ENCODE measurements around the gene PPP1R9A.

PPP1R9A gene

GRCh38 chr7:95110707-95111106 is 203.3 kb downstream of the PPP1R9A start:
- H3K4me3 ChIP-seq (ENCODE audit: low read depth, low read length), result no peak overlapping the region
- peak; percentile 72 for DNase-seq (ENCODE audit: low read depth)
- TF ChIP-seq, protein P1, sequence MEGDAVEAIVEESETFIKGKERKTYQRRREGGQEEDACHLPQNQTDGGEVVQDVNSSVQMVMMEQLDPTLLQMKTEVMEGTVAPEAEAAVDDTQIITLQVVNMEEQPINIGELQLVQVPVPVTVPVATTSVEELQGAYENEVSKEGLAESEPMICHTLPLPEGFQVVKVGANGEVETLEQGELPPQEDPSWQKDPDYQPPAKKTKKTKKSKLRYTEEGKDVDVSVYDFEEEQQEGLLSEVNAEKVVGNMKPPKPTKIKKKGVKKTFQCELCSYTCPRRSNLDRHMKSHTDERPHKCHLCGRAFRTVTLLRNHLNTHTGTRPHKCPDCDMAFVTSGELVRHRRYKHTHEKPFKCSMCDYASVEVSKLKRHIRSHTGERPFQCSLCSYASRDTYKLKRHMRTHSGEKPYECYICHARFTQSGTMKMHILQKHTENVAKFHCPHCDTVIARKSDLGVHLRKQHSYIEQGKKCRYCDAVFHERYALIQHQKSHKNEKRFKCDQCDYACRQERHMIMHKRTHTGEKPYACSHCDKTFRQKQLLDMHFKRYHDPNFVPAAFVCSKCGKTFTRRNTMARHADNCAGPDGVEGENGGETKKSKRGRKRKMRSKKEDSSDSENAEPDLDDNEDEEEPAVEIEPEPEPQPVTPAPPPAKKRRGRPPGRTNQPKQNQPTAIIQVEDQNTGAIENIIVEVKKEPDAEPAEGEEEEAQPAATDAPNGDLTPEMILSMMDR (IDR thresholded peaks at IDR 0.05; ENCODE audit: control insufficient read depth, extremely low read depth, insufficient read depth), result no peak

DNA sequence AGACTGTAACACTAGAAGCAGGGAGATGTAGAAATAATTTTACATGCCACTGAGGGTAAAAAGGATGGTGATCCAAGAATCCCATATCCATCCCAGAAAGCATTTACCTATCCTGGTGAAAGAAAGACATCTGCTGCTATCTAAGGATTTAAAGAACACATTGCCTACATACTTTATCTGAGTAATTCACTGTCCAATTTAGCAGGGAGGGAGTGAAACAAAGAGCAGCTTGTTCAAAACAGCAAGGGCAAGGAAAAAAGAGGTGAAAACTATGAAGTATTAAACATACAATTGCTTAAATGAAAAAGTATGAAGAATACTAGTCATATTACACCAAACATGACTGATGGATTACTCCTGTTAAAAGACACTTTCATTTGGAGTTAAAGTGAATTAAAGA is 206.2 kb downstream of the PPP1R9A start:
- TF ChIP-seq, protein P1 (IDR thresholded peaks at IDR 0.05; ENCODE audit: control insufficient read depth, extremely low read depth, insufficient read depth), result no peak
- no peak for DNase-seq (ENCODE audit: low read depth)
- H3K4me3 ChIP-seq (ENCODE audit: low read depth, low read length), result no peak overlapping the region

- no peak for DNase-seq (ENCODE audit: low read depth)
- TF ChIP-seq, protein P1 (IDR thresholded peaks at IDR 0.05; ENCODE audit: control insufficient read depth, extremely low read depth, insufficient read depth), result no peak
- no peak overlapping the region for H3K4me3 ChIP-seq (ENCODE audit: low read depth, low read length)
Observed at GRCh38 chr7:95126053-95126709, 218.8 kb downstream of the PPP1R9A start.

GRCh38 chr7:95132500-95132899 is 225.1 kb downstream of the PPP1R9A start:
- H3K4me3 ChIP-seq (ENCODE audit: low read depth, low read length), result no peak overlapping the region
- TF ChIP-seq, protein P1 (IDR thresholded peaks at IDR 0.05; ENCODE audit: control insufficient read depth, extremely low read depth, insufficient read depth), result no peak
- DNase-seq (ENCODE audit: low read depth), result no peak

DNA sequence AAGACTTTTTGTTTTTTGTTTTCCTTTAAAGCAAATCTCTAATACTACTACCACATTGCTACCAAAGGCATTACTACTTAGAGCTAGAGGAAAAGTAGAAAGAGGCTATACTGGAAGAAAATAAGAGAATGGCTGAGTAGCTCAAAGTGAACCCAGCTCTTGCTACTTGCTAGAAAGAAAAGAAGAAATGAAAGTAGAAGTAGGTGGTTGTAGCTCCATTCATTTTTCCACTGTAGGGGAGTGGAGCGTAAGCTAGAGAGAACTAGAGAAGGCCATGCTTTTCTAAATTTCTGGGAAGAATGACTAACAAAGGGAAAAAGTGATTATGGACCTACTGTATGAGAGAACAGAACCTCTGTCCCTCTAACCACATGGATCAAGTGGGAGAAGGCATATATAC is 232.5 kb downstream of the PPP1R9A start:
- H3K4me3 ChIP-seq (ENCODE audit: low read depth, low read length), result no peak overlapping the region
- TF ChIP-seq, protein P1 (IDR thresholded peaks at IDR 0.05; ENCODE audit: control insufficient read depth, extremely low read depth, insufficient read depth), result no peak
- no peak for DNase-seq (ENCODE audit: low read depth)

GRCh38 chr7:95141755-95142154 is 234.4 kb downstream of the PPP1R9A start:
- no peak for DNase-seq (ENCODE audit: low read depth)
- H3K4me3 ChIP-seq (ENCODE audit: low read depth, low read length), result no peak overlapping the region
- TF ChIP-seq, protein P1 (IDR thresholded peaks at IDR 0.05; ENCODE audit: control insufficient read depth, extremely low read depth, insufficient read depth), result no peak

DNA sequence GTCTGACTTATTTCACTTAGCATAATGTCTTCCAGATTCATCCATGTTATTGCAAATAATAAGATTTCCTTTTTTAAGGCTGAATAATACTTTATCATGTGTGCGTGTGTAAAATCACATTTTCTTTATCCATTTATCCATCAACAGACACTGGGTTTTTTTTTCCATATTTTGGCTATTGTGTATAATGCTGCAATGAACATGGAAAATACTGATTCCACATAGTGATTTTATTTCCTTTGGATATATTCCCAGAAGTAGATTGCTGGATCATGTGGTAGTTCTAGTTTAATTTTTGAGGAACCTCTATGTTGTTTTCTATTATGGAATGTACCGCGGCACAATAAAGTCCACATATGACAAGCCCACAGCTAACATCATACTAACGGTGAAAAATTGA is 236.9 kb downstream of the PPP1R9A start:
- TF ChIP-seq, protein P1 (IDR thresholded peaks at IDR 0.05; ENCODE audit: control insufficient read depth, extremely low read depth, insufficient read depth), result no peak

More for the DNA sequence above, 236.9 kb downstream of the PPP1R9A start:
- DNase-seq (ENCODE audit: low read depth), result no peak
- no peak overlapping the region for H3K4me3 ChIP-seq (ENCODE audit: low read depth, low read length)

Measured in LNCaP clone FGC (cell line).